ENCODE results near the gene BLOC1S4. TPM values are rescaled to one million over a fixed set of nuclear protein-coding genes. Genes with fewer than 3 reads are reported as not detected.

The BLOC1S4 gene
- total RNA-seq, 1 experiment from 2014 or later = 10.7 TPM

DNA sequence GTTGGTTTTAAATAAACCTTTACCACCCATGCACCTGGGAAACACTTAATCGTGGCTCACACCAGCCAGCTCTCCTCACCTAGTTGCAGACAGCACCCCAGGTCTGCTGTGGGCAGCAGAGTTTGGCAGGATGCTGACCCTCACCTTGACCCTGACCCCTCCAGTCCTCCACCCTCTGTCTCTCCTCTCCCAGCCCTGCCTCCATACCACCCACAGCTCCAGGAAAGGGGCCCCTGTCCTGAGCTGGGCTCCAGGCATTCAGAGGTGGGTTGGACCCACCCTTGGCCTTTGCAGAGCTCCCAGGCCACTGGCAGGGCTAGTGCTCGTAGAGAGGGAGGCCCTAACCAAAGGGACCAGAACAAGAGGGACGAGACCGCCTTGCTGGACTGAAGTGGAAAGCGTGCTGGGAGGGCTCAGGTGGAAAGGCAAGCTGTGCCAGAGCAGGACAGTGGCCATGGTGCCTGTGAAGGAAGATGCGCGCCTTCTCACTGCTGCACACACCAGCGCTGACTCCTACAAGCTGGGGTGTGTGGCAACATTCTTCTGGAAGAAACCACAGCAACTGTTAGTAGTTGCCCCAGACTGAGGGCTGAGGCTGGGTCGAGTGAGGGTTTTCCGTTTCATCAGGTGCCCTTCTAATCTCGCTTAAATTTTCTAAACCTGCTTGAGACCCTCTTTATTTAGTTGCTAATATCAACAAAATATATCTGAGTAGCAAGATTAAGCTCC lies 32.9 kb upstream of the BLOC1S4 start:
- no TSS peak for BruUV-seq (replicated peaks)
- H3K36me3 ChIP-seq (ENCODE audit: control insufficient read depth, insufficient read depth, low read length) = no peaks in the 10 kb centered on the region
- CTCF ChIA-PET = interaction anchor here (0.9 kb wide), 1 partner anchor 12 kb away, joined by 4 read pairs; no protein-coding TSS in a partner anchor
- DNase-seq (ENCODE audit: low read depth, low spot score) (no peak), ATAC-seq (no peak)
- H3K4me3 ChIP-seq (ENCODE audit: low read depth in 2 of 2, low read length in 2 of 2) = no peak overlapping the region
- H3K9me3 ChIP-seq (ENCODE audit: control insufficient read depth, insufficient read depth, low read depth, low read length) = no peaks in the 10 kb centered on the region
- in situ Hi-C loops (cut with HindIII; ENCODE audit: low pct_unique_long_range_greater_than_20kb, low sequenced_read_pairs) (no loop called here), intact Hi-C loops (cut with micrococcal nuclease; ENCODE audit: unreplicated experiment) (no loop called here)
- no peaks in the 10 kb centered on the region for H3K4me1 ChIP-seq (ENCODE audit: control insufficient read depth, insufficient read depth, low read length)
- no peaks in the 10 kb centered on the region for H3K27me3 ChIP-seq (ENCODE audit: control insufficient read depth, insufficient read depth, low read length)
- TF ChIP-seq, protein P1, sequence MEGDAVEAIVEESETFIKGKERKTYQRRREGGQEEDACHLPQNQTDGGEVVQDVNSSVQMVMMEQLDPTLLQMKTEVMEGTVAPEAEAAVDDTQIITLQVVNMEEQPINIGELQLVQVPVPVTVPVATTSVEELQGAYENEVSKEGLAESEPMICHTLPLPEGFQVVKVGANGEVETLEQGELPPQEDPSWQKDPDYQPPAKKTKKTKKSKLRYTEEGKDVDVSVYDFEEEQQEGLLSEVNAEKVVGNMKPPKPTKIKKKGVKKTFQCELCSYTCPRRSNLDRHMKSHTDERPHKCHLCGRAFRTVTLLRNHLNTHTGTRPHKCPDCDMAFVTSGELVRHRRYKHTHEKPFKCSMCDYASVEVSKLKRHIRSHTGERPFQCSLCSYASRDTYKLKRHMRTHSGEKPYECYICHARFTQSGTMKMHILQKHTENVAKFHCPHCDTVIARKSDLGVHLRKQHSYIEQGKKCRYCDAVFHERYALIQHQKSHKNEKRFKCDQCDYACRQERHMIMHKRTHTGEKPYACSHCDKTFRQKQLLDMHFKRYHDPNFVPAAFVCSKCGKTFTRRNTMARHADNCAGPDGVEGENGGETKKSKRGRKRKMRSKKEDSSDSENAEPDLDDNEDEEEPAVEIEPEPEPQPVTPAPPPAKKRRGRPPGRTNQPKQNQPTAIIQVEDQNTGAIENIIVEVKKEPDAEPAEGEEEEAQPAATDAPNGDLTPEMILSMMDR (IDR thresholded peaks at IDR 0.05) = no peak
- TF ChIP-seq REST (IDR thresholded peaks at IDR 0.05; ENCODE audit: insufficient read depth in 1 of 2, low read depth in 2 of 2, low read length in 1 of 2) = no peak
- TF ChIP-seq SIN3A (IDR thresholded peaks at IDR 0.05; ENCODE audit: borderline replicate concordance, insufficient read depth, low read depth, low read length) = no peak
- no peak for TF ChIP-seq POLR2AphosphoS5 (IDR thresholded peaks at IDR 0.05; ENCODE audit: low read depth, low read length)
- no peak for TF ChIP-seq TCF7L2 (IDR thresholded peaks at IDR 0.05; ENCODE audit: low read depth, low read length)
- H3K27ac ChIP-seq (ENCODE audit: low read length) = no peak overlapping the region
- POLR2A ChIA-PET = no interaction called here

DNA sequence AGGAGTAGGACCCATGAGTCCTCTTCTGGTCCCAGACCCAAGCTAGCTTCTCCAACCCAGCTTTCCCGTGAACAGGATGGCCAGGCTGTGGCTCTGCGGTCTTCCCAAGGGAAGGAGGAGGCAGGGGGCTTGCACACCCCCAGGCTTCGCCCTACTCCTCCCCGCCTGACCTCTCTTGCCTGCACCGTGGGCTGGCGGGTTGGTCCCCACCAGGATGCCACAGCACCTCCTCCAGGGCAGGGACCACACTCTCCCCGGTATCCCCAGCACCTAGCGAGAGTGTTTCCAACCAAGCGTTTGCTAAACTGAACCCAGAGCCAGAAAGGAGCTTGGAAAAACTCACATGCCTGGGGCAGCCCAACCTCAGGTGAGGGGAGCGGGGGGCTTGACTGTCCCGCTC lies 31.3 kb upstream of the BLOC1S4 start:
- Histone ChIP-seq H3K27me3 (ENCODE audit: control insufficient read depth, insufficient read depth, low read length) (no peaks in the 10 kb centered on the region), H3K4me1 (ENCODE audit: control insufficient read depth, insufficient read depth, low read length) (peaks cover 15% of the 10 kb centered on the region), H3K27ac (ENCODE audit: low read length) (no peak overlapping the region), H3K36me3 (ENCODE audit: control insufficient read depth, insufficient read depth, low read length) (no peaks in the 10 kb centered on the region), H3K4me3 (ENCODE audit: low read depth in 2 of 2, low read length in 2 of 2) (no peak overlapping the region), H3K9me3 (ENCODE audit: control insufficient read depth, insufficient read depth, low read depth, low read length) (no peaks in the 10 kb centered on the region)
- no peak for ATAC-seq
- in situ Hi-C loops (cut with HindIII; ENCODE audit: low pct_unique_long_range_greater_than_20kb, low sequenced_read_pairs) = no loop called here
- DNase-seq (ENCODE audit: low read depth, low spot score) = no peak
- intact Hi-C loops (cut with micrococcal nuclease; ENCODE audit: unreplicated experiment) = no loop called here
- ChIA-PET POLR2A (no interaction called here), CTCF (interaction anchor here (0.6 to 0.8 kb wide), 2 partner anchors 11 to 29 kb away, joined by 3 to 5 read pairs; no protein-coding TSS in a partner anchor)
- no TSS peak for BruUV-seq (replicated peaks)
- TF ChIP-seq REST (IDR thresholded peaks at IDR 0.05; ENCODE audit: insufficient read depth in 1 of 2, low read depth in 2 of 2, low read length in 1 of 2) = no peak

Measured in Panc1 (cell line).